Vagina (tissue), 2 donors: ENCODE measurements around the gene ARL2. TPM values are rescaled to one million over a fixed set of nuclear protein-coding genes. Genes with fewer than 3 reads are reported as not detected.

Experiments used
- DNase-seq, 2 donors: peaks; one replicate each; pipeline ENCODE4 v3.0.0-alpha.2; 2017; ENCODE audit errors: extremely low spot score in 2 of 2
- H3K27ac ChIP-seq: fragments of 200-600 bp; sonication (generic); one replicate; pipeline ENCODE4 v1.5.1; 2019
- H3K27me3 ChIP-seq: fragments of 200-600 bp; sonication (generic); one replicate; pipeline ENCODE4 v1.5.1; 2019
- H3K36me3 ChIP-seq, 2 donors: fragments of 200-600 bp; sonication (generic); one replicate each; pipeline ENCODE4 v1.5.1; 2017 to 2019
- H3K4me1 ChIP-seq: fragments of 200-600 bp; sonication (generic); one replicate; pipeline ENCODE4 v1.5.1; 2019
- H3K4me3 ChIP-seq, 2 donors: fragments of 200-600 bp; sonication (generic); 1 replicate in 1 of 2; 2 replicates in 1 of 2; pipeline ENCODE4 v1.5.1; 2016 to 2019
- H3K9me3 ChIP-seq: fragments of 200-600 bp; sonication (generic); one replicate; pipeline ENCODE4 v1.5.1; 2019
- CTCF ChIP-seq, 3 experiments: fragments of 450-650 bp in 2 of 3; fragments of 200-600 bp in 1 of 3; sonication (generic) in 1 of 3; IDR thresholded peaks; one replicate each; pipeline ENCODE4 v1.5.1; 2017 to 2019; ENCODE audit warnings: antibody characterized with exemption in 3 of 3, mild to moderate bottlenecking in 2 of 3, moderate library complexity in 2 of 3
- POLR2A ChIP-seq, 2 donors: fragments of 450-650 bp; IDR thresholded peaks; one replicate each; pipeline ENCODE4 v1.6.1; 2017; ENCODE audit warnings: antibody characterized with exemption in 2 of 2, mild to moderate bottlenecking in 2 of 2, moderate library complexity in 2 of 2
- POLR2AphosphoS5 ChIP-seq, 2 donors: sonication (generic); formaldehyde crosslinking; IDR thresholded peaks; one replicate each; pipeline ENCODE4 v1.9.0; 2017; ENCODE audit warnings: antibody characterized with exemption in 2 of 2, mild to moderate bottlenecking in 2 of 2, low read depth in 1 of 2; ENCODE audit not compliant: insufficient read depth in 1 of 2
- intact Hi-C: fragments of 100-400 bp; cut with DNase I; formaldehyde crosslinking; loops from one replicate; pipeline ENCODE4 v1.15.1; 2023
- total RNA-seq: library from RNA; depleted of rRNA; stranded (reverse); fragments of >200 nt; gene quantifications from one replicate; pipeline ENCODE4 v1.2.3, GENCODE V29; 2016

ARL2 gene
- total RNA-seq, 1 donor from 2014 or later: 112 TPM

GRCh38 chr11:65027213-65028067 lies 13.5 kb downstream of the ARL2 start, which contains the start of gene SNX15:
SNX15 (plus strand) TSS chr11:65027439; CDS start chr11:65027538, 99 bp downstream.
- Histone ChIP-seq H3K4me1 (peaks cover 28% of the 10 kb centered on the region), H3K27ac (peak within 1 kb of the TSS; percentile 86), H3K4me3 (peak within 1 kb of the TSS; percentile 55 to 57), H3K27me3 (no peaks in the 10 kb centered on the region), H3K9me3 (no peaks in the 10 kb centered on the region), H3K36me3 (peaks cover 0 to 6% of the 10 kb centered on the region in 2 donors)
- intact Hi-C loops: no loop called here
- DNase-seq: peak in 1 of 2 donors; percentile 95
- TF ChIP-seq CTCF (IDR thresholded peaks at IDR 0.05) (peak in 2 of 3 experiments; percentile 37 to 63), POLR2A (IDR thresholded peaks at IDR 0.05) (peak in 1 of 2 donors; percentile 45), POLR2AphosphoS5 (IDR thresholded peaks at IDR 0.05; ENCODE audit: insufficient read depth in 1 of 2, low read depth in 1 of 2) (peak; percentile 95 to 97)

- TF ChIP-seq POLR2AphosphoS5 (IDR thresholded peaks at IDR 0.05; ENCODE audit: insufficient read depth in 1 of 2, low read depth in 1 of 2) (no peak), POLR2A (IDR thresholded peaks at IDR 0.05) (no peak), CTCF (IDR thresholded peaks at IDR 0.05) (no peak)
- H3K4me3 ChIP-seq: no peak overlapping the region
- intact Hi-C loops: no loop called here
- H3K27ac ChIP-seq: no peak overlapping the region
- H3K27me3 ChIP-seq: no peaks in the 10 kb centered on the region
- DNase-seq: no peak
- H3K4me1 ChIP-seq: peaks cover 21% of the 10 kb centered on the region
- H3K36me3 ChIP-seq: peaks cover 0 to 42% of the 10 kb centered on the region in 2 donors
- no peaks in the 10 kb centered on the region for H3K9me3 ChIP-seq
Observed at GRCh38 chr11:65032216-65032615, 18.3 kb downstream of the ARL2 start.

GRCh38 chr11:65034423-65034822 lies 20.5 kb downstream of the ARL2 start:
- intact Hi-C loops: no loop called here
- H3K4me3 ChIP-seq: no peak overlapping the region
- DNase-seq: no peak
- TF ChIP-seq POLR2AphosphoS5 (IDR thresholded peaks at IDR 0.05; ENCODE audit: insufficient read depth in 1 of 2, low read depth in 1 of 2): no peak
- TF ChIP-seq POLR2A (IDR thresholded peaks at IDR 0.05): no peak
- TF ChIP-seq CTCF (IDR thresholded peaks at IDR 0.05): no peak
- no peaks in the 10 kb centered on the region for H3K27me3 ChIP-seq
- H3K9me3 ChIP-seq: no peaks in the 10 kb centered on the region
- peaks cover 0 to 56% of the 10 kb centered on the region in 2 donors for H3K36me3 ChIP-seq
- peaks cover 5% of the 10 kb centered on the region for H3K4me1 ChIP-seq
- H3K27ac ChIP-seq: no peak overlapping the region

DNA sequence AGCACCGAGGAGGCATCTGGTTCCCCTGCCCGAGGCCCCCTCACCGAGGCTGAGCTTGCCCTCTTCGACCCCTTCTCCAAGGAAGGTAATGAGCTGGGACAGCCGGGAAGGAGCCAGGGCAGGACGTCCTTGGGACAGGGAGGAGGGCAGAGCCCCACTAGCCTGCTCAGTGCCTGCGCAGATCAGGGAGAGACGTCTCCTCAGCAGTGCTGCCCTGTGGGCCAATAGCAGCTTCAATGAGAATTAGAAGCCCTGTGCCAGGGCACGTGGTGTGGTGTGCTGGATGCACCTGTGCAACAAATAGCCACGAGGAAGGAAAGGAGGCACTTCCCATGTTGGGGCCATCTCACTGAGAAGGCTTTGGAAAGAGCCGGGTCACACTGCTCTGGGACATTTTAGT lies 21.6 kb downstream of the ARL2 start:
- Histone ChIP-seq H3K27ac (no peak overlapping the region), H3K9me3 (no peaks in the 10 kb centered on the region), H3K4me3 (no peak overlapping the region), H3K27me3 (no peaks in the 10 kb centered on the region), H3K36me3 (peaks cover 0 to 60% of the 10 kb centered on the region in 2 donors), H3K4me1 (peaks cover 7% of the 10 kb centered on the region)
- DNase-seq: no peak
- intact Hi-C loops: no loop called here
- no peak for TF ChIP-seq POLR2AphosphoS5 (IDR thresholded peaks at IDR 0.05; ENCODE audit: insufficient read depth in 1 of 2, low read depth in 1 of 2)
- no peak for TF ChIP-seq POLR2A (IDR thresholded peaks at IDR 0.05)
- TF ChIP-seq CTCF (IDR thresholded peaks at IDR 0.05): no peak

DNA sequence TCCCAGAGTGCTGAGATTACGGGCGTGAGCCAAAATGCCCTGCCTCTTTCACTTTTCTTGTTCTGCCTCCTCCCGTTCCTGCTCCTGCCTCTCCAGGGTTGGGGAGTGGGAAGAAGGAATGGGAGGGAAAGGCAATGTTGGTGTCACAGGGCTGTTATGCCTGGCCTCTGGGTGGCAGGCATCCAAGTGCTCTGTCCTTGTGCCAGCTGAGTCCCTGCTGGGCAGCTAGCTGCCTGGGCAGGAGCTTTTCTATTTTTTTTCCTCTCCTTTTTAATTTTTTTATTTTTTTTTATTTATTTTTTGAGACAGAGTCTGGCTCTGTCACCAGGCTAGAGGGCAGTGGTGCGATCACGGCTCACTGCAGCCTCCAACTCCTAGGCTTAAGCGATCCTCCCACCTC lies 23.0 kb downstream of the ARL2 start:
- no peak overlapping the region for H3K27ac ChIP-seq
- no peak for DNase-seq
- H3K9me3 ChIP-seq: no peaks in the 10 kb centered on the region
- no peak overlapping the region for H3K4me3 ChIP-seq
- H3K27me3 ChIP-seq: no peaks in the 10 kb centered on the region
- intact Hi-C loops: no loop called here
- peaks cover 11% of the 10 kb centered on the region for H3K4me1 ChIP-seq
- peaks cover 0 to 59% of the 10 kb centered on the region in 2 donors for H3K36me3 ChIP-seq
- TF ChIP-seq POLR2AphosphoS5 (IDR thresholded peaks at IDR 0.05; ENCODE audit: insufficient read depth in 1 of 2, low read depth in 1 of 2) (no peak), POLR2A (IDR thresholded peaks at IDR 0.05) (no peak), CTCF (IDR thresholded peaks at IDR 0.05) (no peak)
